Heart left ventricle (tissue), 13 donors: ENCODE data around the gene DSCAML1.

Experiments used
- CTCF ChIP-seq, 12 donors: fragments of 200-600 bp; sonication (generic) in 4 of 12; IDR thresholded peaks; one replicate each; pipeline versions ENCODE4 v1.5.0 to v1.8.0; 2018 to 2022; ENCODE audit warnings: antibody characterized with exemption in 12 of 12, mild to moderate bottlenecking in 5 of 12
- POLR2A ChIP-seq, 2 donors: fragments of 450-650 bp; IDR thresholded peaks; one replicate each; pipeline ENCODE4 v1.6.1; 2017; ENCODE audit warnings: antibody characterized with exemption in 2 of 2, mild to moderate bottlenecking in 2 of 2, moderate library complexity in 2 of 2
- donor health status: ischemic (EF 13 %, LVEDD 7.1; RV severe dilation, severe dysfunction).
- donor health status: DM: no; HTN: yes; CAD: no.
- donor health status: DM: no; HTN: no; CAD: no.
- donor health status: ischemic (EF 25% LVEDD 6.9; RV normal size, moderate dysfunction).
- donor health status: ischemic (EF 25% LVEDD 5.7; RV mildly dilated, moderate dysfunction).
- donor health status: ischemic (EF 35%, LVEDD 5.7; RV mildly dilated, moderate dysfunction).
- donor health status: nonischemic (EF 11% LVEDD 7.7; RV severe dilation, severe dysfunction).
- donor health status: DM: yes; HTN: yes; CAD: no.
- donor health status: PGD.
- donor health status: ischemic (EF 29% LVEDD 5.4; RV normal size, mild dysfunction).
- donor health status: nonischemic (EF 23%, LVEDD 6.1; RV moderate dilation, normal function).

- TF ChIP-seq POLR2A (IDR thresholded peaks at IDR 0.05) (no peak), CTCF (IDR thresholded peaks at IDR 0.05) (no peak)
Measured at GRCh38 chr11:117511931-117512539, 285.0 kb downstream of the DSCAML1 start.
